HG03520 (cell line): ENCODE results near the gene CHTF18.
A peak's percentile ranks its signal among the peaks of the same experiment; 100 is the strongest.
"Not testable (repeated sequence)": the region's sequence is repeated elsewhere in the genome, so short reads cannot be mapped to it uniquely, and the experiment has no call there.

Experiments used
- ATAC-seq: cut with Tn5 transposase; IDR thresholded peaks from one replicate; pipeline ENCODE4 v1.9.1; 2021; ENCODE audit warnings: mild to moderate bottlenecking, moderate library complexity; ENCODE audit not compliant: unreplicated experiment

Gene CHTF18

GRCh38 chr16:803754-804080 is 15.3 kb downstream of the CHTF18 start:
- no peak for ATAC-seq

GRCh38 chr16:804193-805048 is 16.0 kb downstream of the CHTF18 start:
- no peak for ATAC-seq

GRCh38 chr16:805474-805873 is 17.1 kb downstream of the CHTF18 start:
- ATAC-seq, result no peak

GRCh38 chr16:807347-808084 is 19.1 kb downstream of the CHTF18 start:
- ATAC-seq, result peak; percentile 81

GRCh38 chr16:808085-808386 is 19.6 kb downstream of the CHTF18 start:
- no peak for ATAC-seq

- no peak for ATAC-seq
Observed at GRCh38 chr16:813204-813915, 24.9 kb downstream of the CHTF18 start.

- no peak for ATAC-seq
Observed at GRCh38 chr16:813916-814412, 25.5 kb downstream of the CHTF18 start.

GRCh38 chr16:814974-815373 is 26.6 kb downstream of the CHTF18 start:
- no peak for ATAC-seq

- ATAC-seq, result no peak
Observed at GRCh38 chr16:815861-816260, 27.4 kb downstream of the CHTF18 start.

GRCh38 chr16:817001-817906 is 28.8 kb downstream of the CHTF18 start:
- no peak for ATAC-seq

GRCh38 chr16:818132-818531 is 29.7 kb downstream of the CHTF18 start:
- no peak for ATAC-seq

- no peak for ATAC-seq
Observed at GRCh38 chr16:818592-818991, 30.2 kb downstream of the CHTF18 start.

GRCh38 chr16:819336-820043 is 31.1 kb downstream of the CHTF18 start:
- ATAC-seq, result no peak

GRCh38 chr16:820044-820408 is 31.6 kb downstream of the CHTF18 start:
- ATAC-seq, result not testable (repeated sequence)

GRCh38 chr16:820748-821147 is 32.3 kb downstream of the CHTF18 start:
- no peak for ATAC-seq

GRCh38 chr16:821751-822150 is 33.3 kb downstream of the CHTF18 start:
- ATAC-seq, result no peak

- ATAC-seq, result no peak
Observed at GRCh38 chr16:822174-822908, 33.9 kb downstream of the CHTF18 start.

GRCh38 chr16:822909-823297 is 34.5 kb downstream of the CHTF18 start:
- no peak for ATAC-seq

- ATAC-seq, result no peak
Observed at GRCh38 chr16:824194-824593, 35.8 kb downstream of the CHTF18 start.
